Retinal pigment epithelial cell (primary cell): ENCODE measurements around the gene OR2T12.
"Not testable (repeated sequence)": the region's sequence is repeated elsewhere in the genome, so short reads cannot be mapped to it uniquely, and the experiment has no call there.

Experiments used
- DNase-seq: peaks from one replicate; pipeline ENCODE4 v3.0.0-alpha.2; 2010; ENCODE audit warnings: low read depth
- H3K4me3 ChIP-seq: 2 replicates; pipeline ENCODE4 v1.5.1; 2011; ENCODE audit warnings: mild to moderate bottlenecking, low read length, control low read depth, moderate library complexity
- TF ChIP-seq, protein P1 (sequence below): conservative IDR thresholded peaks from 2 replicates; pipeline ENCODE4 v1.5.1; 2011; ENCODE audit warnings: low read depth, low read length, control low read depth, inconsistent platforms

OR2T12 gene

DNA sequence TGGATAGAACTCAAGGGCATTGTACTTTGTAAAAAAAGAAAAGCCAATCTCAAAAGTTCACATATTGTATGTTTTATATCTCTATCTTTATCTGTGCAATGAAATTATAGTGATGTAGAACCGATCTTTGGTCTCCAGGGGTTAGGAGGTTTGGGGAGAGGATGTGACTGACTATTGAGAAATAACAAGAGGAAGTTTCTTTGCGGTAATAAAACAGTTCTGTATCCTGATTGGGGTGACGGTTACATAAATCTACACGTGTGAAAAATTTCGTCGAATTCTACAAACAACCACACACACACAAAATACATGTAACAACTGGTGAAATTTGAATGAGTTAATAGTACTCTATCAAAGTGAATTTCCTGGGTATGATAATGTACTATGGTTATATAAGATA lies 14.8 kb downstream of the OR2T12 start:
- TF ChIP-seq, protein P1, sequence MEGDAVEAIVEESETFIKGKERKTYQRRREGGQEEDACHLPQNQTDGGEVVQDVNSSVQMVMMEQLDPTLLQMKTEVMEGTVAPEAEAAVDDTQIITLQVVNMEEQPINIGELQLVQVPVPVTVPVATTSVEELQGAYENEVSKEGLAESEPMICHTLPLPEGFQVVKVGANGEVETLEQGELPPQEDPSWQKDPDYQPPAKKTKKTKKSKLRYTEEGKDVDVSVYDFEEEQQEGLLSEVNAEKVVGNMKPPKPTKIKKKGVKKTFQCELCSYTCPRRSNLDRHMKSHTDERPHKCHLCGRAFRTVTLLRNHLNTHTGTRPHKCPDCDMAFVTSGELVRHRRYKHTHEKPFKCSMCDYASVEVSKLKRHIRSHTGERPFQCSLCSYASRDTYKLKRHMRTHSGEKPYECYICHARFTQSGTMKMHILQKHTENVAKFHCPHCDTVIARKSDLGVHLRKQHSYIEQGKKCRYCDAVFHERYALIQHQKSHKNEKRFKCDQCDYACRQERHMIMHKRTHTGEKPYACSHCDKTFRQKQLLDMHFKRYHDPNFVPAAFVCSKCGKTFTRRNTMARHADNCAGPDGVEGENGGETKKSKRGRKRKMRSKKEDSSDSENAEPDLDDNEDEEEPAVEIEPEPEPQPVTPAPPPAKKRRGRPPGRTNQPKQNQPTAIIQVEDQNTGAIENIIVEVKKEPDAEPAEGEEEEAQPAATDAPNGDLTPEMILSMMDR: no peak
- no peak overlapping the region for H3K4me3 ChIP-seq
- DNase-seq: no peak

GRCh38 chr1:248277876-248278275 lies 25.3 kb downstream of the OR2T12 start, which contains the start of gene OR2T33:
Gene OR2T33, minus strand, starts transcription at chr1:248277976. Its CDS starts 4,162 bp downstream, at chr1:248273814.
- no peak within 1 kb of the TSS for H3K4me3 ChIP-seq
- TF ChIP-seq, protein P1: no peak
- DNase-seq: no peak

- DNase-seq, H3K4me3 ChIP-seq: not testable (repeated sequence)
Measured at GRCh38 chr1:248273225-248273624, 30.0 kb downstream of the OR2T12 start.

- TF ChIP-seq, protein P1: no peak
- DNase-seq: no peak
- H3K4me3 ChIP-seq: no peak overlapping the region
Measured at GRCh38 chr1:248268178-248268577, 35.0 kb downstream of the OR2T12 start.

- H3K4me3 ChIP-seq, DNase-seq: not testable (repeated sequence)
Measured at GRCh38 chr1:248259309-248259708, 43.9 kb downstream of the OR2T12 start.

DNA sequence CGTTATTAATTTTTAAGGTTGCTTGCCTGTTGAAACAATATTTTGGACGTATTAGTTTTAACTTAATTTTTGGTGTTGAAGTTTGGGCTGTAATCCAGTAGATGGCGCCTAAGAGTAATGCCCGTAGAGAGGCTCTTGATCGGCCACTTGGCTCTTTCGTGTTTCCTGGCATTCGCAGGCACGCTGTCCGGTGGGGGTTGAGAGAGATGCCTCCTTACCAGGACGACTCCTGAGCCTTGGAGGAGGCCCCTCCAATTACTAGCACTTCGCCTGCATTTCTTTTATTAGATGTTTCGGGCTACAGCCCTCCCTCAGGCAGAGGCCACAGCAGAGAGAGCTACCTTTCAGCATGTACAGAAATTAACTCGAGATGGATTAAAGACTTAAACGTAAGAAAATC lies 60.0 kb downstream of the OR2T12 start:
- DNase-seq: no peak
- no peak overlapping the region for H3K4me3 ChIP-seq
- TF ChIP-seq, protein P1: peak; percentile 59
